GM10248 (cell line): ENCODE measurements around the gene F7.

Experiments
- CTCF ChIA-PET: fragments of 300-600 bp; sonication (Branson Sonifier 250); formaldehyde crosslinking; extraction: SDS; loops from one replicate; lab custom pipeline; 2021; ENCODE audit warnings: antibody characterized with exemption; lab: Yijun Ruan, JAX
- POLR2A ChIA-PET: fragments of 350-650 bp; sonication (Branson Sonifier 250); formaldehyde crosslinking; extraction: SDS; loops from one replicate; lab custom pipeline; 2020; ENCODE audit warnings: antibody characterized with exemption; lab: Yijun Ruan, JAX
- DNase-seq: peaks from one replicate; pipeline ENCODE4 v3.0.0; 2012; ENCODE audit errors: extremely low spot score
- TF ChIP-seq, protein P1 (sequence below): IDR thresholded peaks from 2 replicates; pipeline ENCODE4 v1.5.1; 2012; ENCODE audit warnings: mild to moderate bottlenecking, low read depth; ENCODE audit errors: extremely low read depth, missing control alignments, control extremely low read depth

F7 gene

DNA sequence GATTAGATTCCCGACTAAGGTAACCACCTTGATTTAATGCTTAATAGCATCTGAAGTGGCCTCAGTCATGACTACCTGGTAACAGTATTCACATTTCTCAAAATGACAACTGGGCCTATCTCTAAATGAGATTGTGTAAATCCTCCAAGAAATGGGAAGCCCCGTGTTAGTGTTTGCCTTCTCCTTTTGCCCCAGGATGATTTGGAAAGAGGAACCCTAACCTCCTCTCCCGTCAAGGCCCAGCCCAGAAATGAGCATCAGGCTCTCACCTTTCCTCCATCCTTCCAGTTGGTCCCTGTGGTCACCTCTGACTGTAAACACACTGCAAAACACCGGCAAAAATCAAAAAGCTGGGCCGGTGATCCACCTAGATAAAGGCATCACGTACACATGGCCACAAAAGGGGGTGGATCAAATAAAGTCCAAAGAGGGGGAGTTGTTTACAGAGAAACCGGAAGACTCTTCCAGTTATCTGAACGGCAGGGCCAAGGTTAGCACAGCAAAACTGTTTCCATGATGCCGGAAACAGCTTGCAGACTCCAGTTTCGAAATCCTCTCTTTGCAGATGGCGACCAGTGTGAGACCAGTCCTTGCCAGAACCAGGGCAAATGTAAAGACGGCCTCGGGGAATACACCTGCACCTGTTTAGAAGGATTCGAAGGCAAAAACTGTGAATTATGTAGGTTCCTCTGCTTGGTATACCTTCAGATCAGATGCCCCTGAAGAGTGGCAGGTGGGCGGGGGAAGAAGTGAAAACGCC is 33.4 kb downstream of the F7 start:
- no peak for DNase-seq
- ChIA-PET POLR2A (no interaction called here), CTCF (no interaction called here)
- TF ChIP-seq, protein P1, sequence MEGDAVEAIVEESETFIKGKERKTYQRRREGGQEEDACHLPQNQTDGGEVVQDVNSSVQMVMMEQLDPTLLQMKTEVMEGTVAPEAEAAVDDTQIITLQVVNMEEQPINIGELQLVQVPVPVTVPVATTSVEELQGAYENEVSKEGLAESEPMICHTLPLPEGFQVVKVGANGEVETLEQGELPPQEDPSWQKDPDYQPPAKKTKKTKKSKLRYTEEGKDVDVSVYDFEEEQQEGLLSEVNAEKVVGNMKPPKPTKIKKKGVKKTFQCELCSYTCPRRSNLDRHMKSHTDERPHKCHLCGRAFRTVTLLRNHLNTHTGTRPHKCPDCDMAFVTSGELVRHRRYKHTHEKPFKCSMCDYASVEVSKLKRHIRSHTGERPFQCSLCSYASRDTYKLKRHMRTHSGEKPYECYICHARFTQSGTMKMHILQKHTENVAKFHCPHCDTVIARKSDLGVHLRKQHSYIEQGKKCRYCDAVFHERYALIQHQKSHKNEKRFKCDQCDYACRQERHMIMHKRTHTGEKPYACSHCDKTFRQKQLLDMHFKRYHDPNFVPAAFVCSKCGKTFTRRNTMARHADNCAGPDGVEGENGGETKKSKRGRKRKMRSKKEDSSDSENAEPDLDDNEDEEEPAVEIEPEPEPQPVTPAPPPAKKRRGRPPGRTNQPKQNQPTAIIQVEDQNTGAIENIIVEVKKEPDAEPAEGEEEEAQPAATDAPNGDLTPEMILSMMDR, result no peak

DNA sequence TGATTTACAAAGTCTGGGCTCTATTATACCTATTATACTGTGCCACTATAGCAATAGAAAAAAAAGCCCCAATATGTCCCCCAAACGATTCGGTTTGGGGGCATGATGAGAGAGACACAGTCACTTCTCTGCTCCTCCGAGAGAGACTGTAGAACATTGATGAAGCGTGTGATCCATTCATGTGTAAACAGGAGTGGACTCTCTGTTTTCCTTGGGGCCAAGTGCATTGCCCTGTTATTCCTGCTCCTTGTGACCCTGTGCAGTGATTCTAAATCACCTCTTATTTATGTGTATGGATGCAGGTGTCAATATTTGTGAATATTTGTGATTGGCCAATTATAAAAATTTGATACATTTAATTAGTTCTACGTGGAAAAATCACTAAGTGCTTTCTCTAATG is 34.0 kb downstream of the F7 start:
- CTCF ChIA-PET, result no interaction called here
- DNase-seq, result no peak
- TF ChIP-seq, protein P1, result no peak
- POLR2A ChIA-PET, result no interaction called here

DNA sequence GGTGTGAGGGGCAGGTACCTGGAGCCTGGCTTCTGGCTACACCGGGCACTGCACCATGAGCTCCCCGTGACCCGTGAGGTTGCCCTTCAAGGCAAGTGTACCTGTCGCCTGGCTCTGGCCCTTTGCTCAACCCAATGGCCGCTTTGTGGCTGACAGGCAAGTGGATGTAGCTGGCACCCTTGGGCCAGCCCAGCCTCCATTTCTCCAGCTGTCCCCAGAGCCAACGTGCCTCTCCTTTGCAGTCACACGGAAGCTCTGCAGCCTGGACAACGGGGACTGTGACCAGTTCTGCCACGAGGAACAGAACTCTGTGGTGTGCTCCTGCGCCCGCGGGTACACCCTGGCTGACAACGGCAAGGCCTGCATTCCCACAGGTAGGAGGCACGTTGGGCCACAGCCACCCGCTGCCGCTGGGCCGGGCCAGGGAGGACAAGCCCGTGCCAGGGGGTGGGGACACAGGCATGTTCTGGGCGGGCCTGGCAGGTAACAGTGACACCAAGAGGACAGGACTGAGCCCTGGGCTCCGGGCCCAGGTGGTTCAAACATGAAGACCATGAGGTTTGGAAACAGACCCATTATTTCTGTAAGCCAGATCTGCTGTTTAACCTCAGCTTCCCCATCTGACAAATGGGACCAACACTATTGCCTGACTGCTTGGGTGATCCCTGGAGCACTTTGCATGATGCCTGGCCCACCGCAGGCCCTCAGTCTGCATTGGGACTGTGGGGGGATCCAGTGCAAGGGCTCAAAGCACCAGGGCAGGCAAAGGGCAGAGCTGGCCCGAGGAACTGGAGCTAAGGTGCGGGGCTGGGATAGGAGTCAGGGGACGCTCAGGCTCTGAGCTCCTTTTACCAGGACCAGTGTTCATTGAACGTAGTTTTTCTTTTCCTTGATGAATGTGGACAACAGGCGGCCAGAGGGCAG is 35.3 kb downstream of the F7 start:
- ChIA-PET CTCF (interaction anchor here (1.1 kb wide), 1 partner anchor 9 kb away, joined by 4 read pairs; no protein-coding TSS in a partner anchor), POLR2A (no interaction called here)
- DNase-seq, result no peak
- TF ChIP-seq, protein P1, result no peak

GRCh38 chr13:113141601-113141970 is 36.0 kb downstream of the F7 start:
- POLR2A ChIA-PET, result no interaction called here
- CTCF ChIA-PET, result interaction anchor here (1.1 kb wide), 1 partner anchor 10 kb away, joined by 4 read pairs; no protein-coding TSS in a partner anchor
- TF ChIP-seq, protein P1, result no peak
- DNase-seq, result no peak

- CTCF ChIA-PET, result no interaction called here
- TF ChIP-seq, protein P1, result no peak
- POLR2A ChIA-PET, result no interaction called here
- no peak for DNase-seq
These were observed 37.3 kb downstream of the F7 start for GRCh38 chr13:113142876-113143275.

DNA sequence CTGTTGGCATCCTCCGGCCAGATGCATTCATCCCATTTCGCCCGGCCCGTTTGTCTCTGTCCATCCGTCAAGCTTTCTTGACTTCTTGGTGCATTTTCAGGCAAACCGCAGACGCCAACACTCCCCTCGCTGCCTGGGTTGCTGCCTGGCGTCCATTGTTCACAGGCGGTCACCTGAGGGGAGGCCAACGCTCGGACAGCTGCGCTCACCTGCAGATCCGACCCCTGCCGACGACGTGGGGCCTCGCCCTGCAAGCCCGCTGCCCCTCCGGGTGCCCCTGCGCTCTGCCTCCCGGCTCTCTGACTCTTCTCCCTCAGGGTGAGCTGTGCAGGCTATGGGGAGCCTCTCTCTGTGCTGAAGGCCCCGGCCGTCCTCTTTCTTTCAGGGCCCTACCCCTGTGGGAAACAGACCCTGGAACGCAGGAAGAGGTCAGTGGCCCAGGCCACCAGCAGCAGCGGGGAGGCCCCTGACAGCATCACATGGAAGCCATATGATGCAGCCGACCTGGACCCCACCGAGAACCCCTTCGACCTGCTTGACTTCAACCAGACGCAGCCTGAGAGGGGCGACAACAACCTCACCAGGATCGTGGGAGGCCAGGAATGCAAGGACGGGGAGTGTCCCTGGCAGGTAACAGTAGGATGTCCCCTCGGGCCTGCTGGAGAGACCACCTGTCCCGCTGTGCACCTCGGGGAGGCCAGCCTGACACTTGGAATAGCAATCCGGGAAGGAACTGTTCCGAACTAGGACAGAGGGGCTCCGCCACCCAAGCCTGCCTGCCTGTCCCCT is 38.1 kb downstream of the F7 start:
- DNase-seq, result no peak
- TF ChIP-seq, protein P1, result no peak
- POLR2A ChIA-PET, result no interaction called here
- CTCF ChIA-PET, result no interaction called here
